Measurements from ENCODE around the gene TPSB2. TPM values are rescaled to one million over a fixed set of nuclear protein-coding genes. Genes with fewer than 3 reads are reported as not detected.

Gene TPSB2
- total RNA-seq, 1 experiment from 2014 or later = 16.7 TPM

DNA sequence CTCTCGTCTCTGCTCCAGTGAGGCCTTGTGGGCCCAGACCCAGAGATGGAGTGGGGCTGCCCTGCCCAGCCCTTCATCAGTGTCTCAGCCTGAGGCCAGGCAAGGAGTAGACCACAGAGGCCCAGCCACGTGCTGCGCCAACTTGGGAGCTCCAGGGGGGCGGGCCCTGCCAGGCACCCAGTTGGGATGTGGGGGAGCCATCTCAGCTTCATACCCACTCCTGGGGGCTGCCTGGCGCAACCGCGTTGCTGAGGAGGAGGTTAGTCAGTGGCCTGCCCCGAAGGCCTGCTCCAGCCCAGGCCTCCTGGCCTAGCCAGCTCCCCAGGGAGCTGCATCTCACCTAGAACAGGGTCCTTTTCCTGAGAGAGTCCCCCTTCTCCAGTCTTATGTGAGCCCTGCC, 16.8 kb downstream of the TPSB2 start:
- ChIA-PET POLR2A (ENCODE audit: low non-redundant PET) (no interaction called here), CTCF (no interaction called here)
- no peaks in the 10 kb centered on the region for H3K4me1 ChIP-seq (ENCODE audit: insufficient read depth, low read length, poor library complexity, severe bottlenecking)
- peaks cover 43% of the 10 kb centered on the region for H3K36me3 ChIP-seq (ENCODE audit: insufficient read depth, low read length, poor library complexity, severe bottlenecking)
- TF ChIP-seq, protein P1, sequence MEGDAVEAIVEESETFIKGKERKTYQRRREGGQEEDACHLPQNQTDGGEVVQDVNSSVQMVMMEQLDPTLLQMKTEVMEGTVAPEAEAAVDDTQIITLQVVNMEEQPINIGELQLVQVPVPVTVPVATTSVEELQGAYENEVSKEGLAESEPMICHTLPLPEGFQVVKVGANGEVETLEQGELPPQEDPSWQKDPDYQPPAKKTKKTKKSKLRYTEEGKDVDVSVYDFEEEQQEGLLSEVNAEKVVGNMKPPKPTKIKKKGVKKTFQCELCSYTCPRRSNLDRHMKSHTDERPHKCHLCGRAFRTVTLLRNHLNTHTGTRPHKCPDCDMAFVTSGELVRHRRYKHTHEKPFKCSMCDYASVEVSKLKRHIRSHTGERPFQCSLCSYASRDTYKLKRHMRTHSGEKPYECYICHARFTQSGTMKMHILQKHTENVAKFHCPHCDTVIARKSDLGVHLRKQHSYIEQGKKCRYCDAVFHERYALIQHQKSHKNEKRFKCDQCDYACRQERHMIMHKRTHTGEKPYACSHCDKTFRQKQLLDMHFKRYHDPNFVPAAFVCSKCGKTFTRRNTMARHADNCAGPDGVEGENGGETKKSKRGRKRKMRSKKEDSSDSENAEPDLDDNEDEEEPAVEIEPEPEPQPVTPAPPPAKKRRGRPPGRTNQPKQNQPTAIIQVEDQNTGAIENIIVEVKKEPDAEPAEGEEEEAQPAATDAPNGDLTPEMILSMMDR (conservative IDR thresholded peaks at IDR 0.05; ENCODE audit: low read depth, low read length) = no peak
- TF ChIP-seq EZH2 (IDR thresholded peaks at IDR 0.05; ENCODE audit: borderline replicate concordance, low read depth, low read length, poor library complexity, severe bottlenecking) = no peak
- intact Hi-C loops (cut with micrococcal nuclease; ENCODE audit: unreplicated experiment) = no loop called here
- no peaks in the 10 kb centered on the region for H3K27me3 ChIP-seq (replicated peaks; ENCODE audit: insufficient read depth, low read depth, low read length, poor library complexity)
- DNase-seq (ENCODE audit: low spot score) = no peak
- H3K27ac ChIP-seq (ENCODE audit: low read depth, low read length, poor library complexity, severe bottlenecking) = no peak overlapping the region
- no TSS peak for BruUV-seq (replicated peaks)
- no peaks in the 10 kb centered on the region for H3K9me3 ChIP-seq (ENCODE audit: low read depth, low read length, poor library complexity, severe bottlenecking)
- H3K4me3 ChIP-seq (ENCODE audit: low read depth, low read length, poor library complexity, severe bottlenecking) = no peak overlapping the region

DNA sequence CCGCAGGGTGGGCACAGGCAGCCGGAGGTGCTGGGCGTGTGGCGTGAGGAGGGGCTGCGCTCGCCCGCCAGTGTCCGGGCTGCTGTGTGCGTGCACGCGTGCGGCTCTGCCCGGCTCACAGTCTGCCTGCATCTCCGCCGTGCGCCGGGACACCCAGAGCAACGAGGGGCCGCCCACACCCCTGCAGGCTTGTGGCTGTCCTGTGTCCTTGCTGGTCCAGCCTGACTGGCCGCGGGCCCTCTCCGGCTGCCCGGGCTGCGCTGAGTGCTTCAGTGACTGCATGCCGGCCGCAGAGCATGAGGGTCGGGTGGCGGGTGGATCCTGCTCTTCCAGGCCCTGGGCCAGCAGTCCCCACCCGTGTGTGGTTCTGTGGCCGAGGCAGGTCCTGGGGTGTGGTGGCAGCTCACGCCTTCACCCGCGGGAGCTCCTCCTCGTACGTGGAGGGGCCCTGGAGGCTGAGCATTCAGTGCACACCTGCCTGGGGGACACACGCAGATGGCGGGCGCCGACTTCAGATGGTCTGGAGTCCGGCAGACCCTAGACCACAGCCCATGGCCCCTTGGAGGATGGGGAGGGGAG, 17.3 kb downstream of the TPSB2 start:
- BruUV-seq (replicated peaks) = no TSS peak
- intact Hi-C loops (cut with micrococcal nuclease; ENCODE audit: unreplicated experiment) = no loop called here
- CTCF ChIA-PET = no interaction called here

DNA sequence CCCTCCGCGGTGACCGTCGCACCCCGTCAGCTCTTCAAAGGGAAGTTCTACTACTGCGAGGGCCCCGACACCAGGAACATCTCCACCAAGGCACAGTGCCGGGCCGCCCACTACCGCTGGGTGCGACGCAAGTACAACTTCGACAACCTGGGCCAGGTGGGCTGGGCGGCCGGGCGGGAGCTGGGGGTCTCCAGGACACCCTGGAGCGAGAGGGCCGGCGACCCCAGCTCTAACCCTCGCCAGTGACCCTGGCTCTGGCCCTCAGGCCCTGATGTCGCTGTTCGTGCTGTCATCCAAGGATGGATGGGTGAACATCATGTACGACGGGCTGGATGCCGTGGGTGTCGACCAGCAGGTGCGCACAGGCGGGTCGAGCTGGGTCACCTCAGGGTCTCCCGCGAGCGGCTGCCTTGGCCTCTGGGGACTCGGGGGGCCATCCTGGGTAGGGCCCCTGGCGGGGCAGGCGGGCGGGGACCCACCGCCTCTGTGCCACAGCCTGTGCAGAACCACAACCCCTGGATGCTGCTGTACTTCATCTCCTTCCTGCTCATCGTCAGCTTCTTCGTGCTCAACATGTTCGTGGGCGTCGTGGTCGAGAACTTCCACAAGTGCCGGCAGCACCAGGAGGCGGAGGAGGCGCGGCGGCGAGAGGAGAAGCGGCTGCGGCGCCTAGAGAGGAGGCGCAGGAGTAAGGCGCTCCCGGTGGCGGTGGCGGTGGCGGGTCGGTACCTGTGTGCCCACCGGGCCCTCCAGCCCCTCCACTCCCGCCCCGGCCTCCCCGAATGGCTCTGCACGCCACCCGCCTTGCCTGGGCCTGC, 18.3 kb downstream of the TPSB2 start:
- CTCF ChIA-PET = no interaction called here
- H3K4me1 ChIP-seq (ENCODE audit: insufficient read depth, low read length, poor library complexity, severe bottlenecking) = no peaks in the 10 kb centered on the region

More for the DNA sequence above, 17.3 kb downstream of the TPSB2 start:
- no peak for DNase-seq (ENCODE audit: low spot score)
- H3K4me1 ChIP-seq (ENCODE audit: insufficient read depth, low read length, poor library complexity, severe bottlenecking) = no peaks in the 10 kb centered on the region
- H3K27me3 ChIP-seq (replicated peaks; ENCODE audit: insufficient read depth, low read depth, low read length, poor library complexity) = no peaks in the 10 kb centered on the region
- TF ChIP-seq EZH2 (IDR thresholded peaks at IDR 0.05; ENCODE audit: borderline replicate concordance, low read depth, low read length, poor library complexity, severe bottlenecking) = no peak
- TF ChIP-seq, protein P1 (conservative IDR thresholded peaks at IDR 0.05; ENCODE audit: low read depth, low read length) = no peak
- POLR2A ChIA-PET (ENCODE audit: low non-redundant PET) = no interaction called here
- peaks cover 42% of the 10 kb centered on the region for H3K36me3 ChIP-seq (ENCODE audit: insufficient read depth, low read length, poor library complexity, severe bottlenecking)
- no peak overlapping the region for H3K4me3 ChIP-seq (ENCODE audit: low read depth, low read length, poor library complexity, severe bottlenecking)
- no peak overlapping the region for H3K27ac ChIP-seq (ENCODE audit: low read depth, low read length, poor library complexity, severe bottlenecking)
- H3K9me3 ChIP-seq (ENCODE audit: low read depth, low read length, poor library complexity, severe bottlenecking) = no peaks in the 10 kb centered on the region

More for the DNA sequence above, 18.3 kb downstream of the TPSB2 start:
- no TSS peak for BruUV-seq (replicated peaks)
- intact Hi-C loops (cut with micrococcal nuclease; ENCODE audit: unreplicated experiment) = no loop called here
- TF ChIP-seq, protein P1 (conservative IDR thresholded peaks at IDR 0.05; ENCODE audit: low read depth, low read length) = no peak
- no peak for TF ChIP-seq EZH2 (IDR thresholded peaks at IDR 0.05; ENCODE audit: borderline replicate concordance, low read depth, low read length, poor library complexity, severe bottlenecking)
- POLR2A ChIA-PET (ENCODE audit: low non-redundant PET) = no interaction called here
- Histone ChIP-seq H3K4me3 (ENCODE audit: low read depth, low read length, poor library complexity, severe bottlenecking) (no peak overlapping the region), H3K36me3 (ENCODE audit: insufficient read depth, low read length, poor library complexity, severe bottlenecking) (peaks cover 35% of the 10 kb centered on the region), H3K27ac (ENCODE audit: low read depth, low read length, poor library complexity, severe bottlenecking) (no peak overlapping the region), H3K27me3 (replicated peaks; ENCODE audit: insufficient read depth, low read depth, low read length, poor library complexity) (no peaks in the 10 kb centered on the region), H3K9me3 (ENCODE audit: low read depth, low read length, poor library complexity, severe bottlenecking) (no peaks in the 10 kb centered on the region)
- no peak for DNase-seq (ENCODE audit: low spot score)

Measured in A673 (cell line).